GM12892 (cell line): ENCODE data around the gene LBHD1.
A peak's percentile ranks its signal among the peaks of the same experiment; 100 is the strongest.
"Not testable (repeated sequence)": the region's sequence is repeated elsewhere in the genome, so short reads cannot be mapped to it uniquely, and the experiment has no call there.

Experiments
- DNase-seq: peaks from one replicate; pipeline ENCODE4 v3.0.0; 2011; ENCODE audit not compliant: insufficient read length
- FAIRE-seq: peaks from 2 replicates; lab custom pipeline; 2011; peaks lifted over from hg19 to GRCh38; lab: Jason Lieb, UNC
- POLR2A ChIP-seq: IDR thresholded peaks from 2 replicates; pipeline ENCODE4 v1.6.1; 2011; ENCODE audit warnings: low read depth, low read length, control low read depth
- POLR2AphosphoS5 ChIP-seq: IDR thresholded peaks from 2 replicates; pipeline ENCODE4 v1.6.1; 2011; ENCODE audit warnings: low read depth, low read length, control low read depth
- TAF1 ChIP-seq: IDR thresholded peaks from 2 replicates; pipeline ENCODE4 v1.6.1; 2011; ENCODE audit warnings: low read depth, mild to moderate bottlenecking, control low read depth, low read length, borderline replicate concordance

Gene LBHD1

GRCh38 chr11:62689421-62690183 lies 17.5 kb upstream of the LBHD1 start, which contains the start of gene LRRN4CL:
TSS of gene LRRN4CL (minus strand) at chr11:62689530. CDS start at chr11:62688508, 1,022 bp downstream.
- DNase-seq = no peak
- TF ChIP-seq POLR2AphosphoS5 = no peak
- no peak for TF ChIP-seq POLR2A
- no peak for TF ChIP-seq TAF1
- peak; percentile 17 for FAIRE-seq

- no peak for DNase-seq
- TF ChIP-seq POLR2A (no peak), POLR2AphosphoS5 (no peak), TAF1 (no peak)
- no peak for FAIRE-seq
These were observed 16.4 kb upstream of the LBHD1 start for GRCh38 chr11:62688491-62688890.

GRCh38 chr11:62687508-62688396 lies 15.7 kb upstream of the LBHD1 start:
- FAIRE-seq = no peak
- DNase-seq = no peak
- TF ChIP-seq POLR2A (no peak), POLR2AphosphoS5 (no peak), TAF1 (no peak)

- TF ChIP-seq POLR2A = no peak
- TF ChIP-seq POLR2AphosphoS5 = no peak
- no peak for TF ChIP-seq TAF1
- FAIRE-seq = no peak
These were observed 10.5 kb upstream of the LBHD1 start for GRCh38 chr11:62682518-62682917.

DNA sequence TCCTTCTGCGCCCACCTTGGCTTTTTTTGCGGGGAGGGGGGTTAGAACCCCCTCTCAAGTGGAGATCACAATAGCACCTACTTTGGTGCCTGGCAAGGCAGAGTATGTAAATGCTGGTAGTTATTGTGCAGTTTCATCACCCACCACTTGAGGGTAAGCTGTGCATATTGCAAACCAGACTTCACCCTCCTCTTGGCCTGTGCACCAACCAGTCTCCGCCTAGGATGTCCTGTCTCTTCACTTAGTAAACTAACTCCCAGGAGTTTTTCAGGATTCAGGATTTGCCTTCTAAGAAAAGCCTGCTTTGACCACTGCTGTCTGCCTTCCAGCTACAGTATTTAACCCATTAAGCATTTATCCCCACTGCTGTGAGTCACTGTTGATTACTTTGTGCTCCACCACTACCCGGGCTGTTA lies 8.8 kb upstream of the LBHD1 start:
- TF ChIP-seq POLR2AphosphoS5 (no peak), POLR2A (no peak), TAF1 (no peak)
- DNase-seq = no peak
- FAIRE-seq = peak; percentile 85

More at GRCh38 chr11:62682518-62682917, 10.5 kb upstream of the LBHD1 start:
- DNase-seq = no peak

- DNase-seq (peak; percentile 91), FAIRE-seq (peak; percentile 80)
- TF ChIP-seq POLR2A = peak; percentile 91; the same call in 1 of the 2 replicates
- TF ChIP-seq POLR2AphosphoS5 = peak; percentile 93
- TF ChIP-seq TAF1 = peak; percentile 73
These were observed 7.0 kb upstream of the LBHD1 start, which contains the start of gene UBXN1 for GRCh38 chr11:62678770-62679696. TSS of gene UBXN1 (minus strand) at chr11:62679073. CDS start at chr11:62678923, 150 bp downstream.

DNA sequence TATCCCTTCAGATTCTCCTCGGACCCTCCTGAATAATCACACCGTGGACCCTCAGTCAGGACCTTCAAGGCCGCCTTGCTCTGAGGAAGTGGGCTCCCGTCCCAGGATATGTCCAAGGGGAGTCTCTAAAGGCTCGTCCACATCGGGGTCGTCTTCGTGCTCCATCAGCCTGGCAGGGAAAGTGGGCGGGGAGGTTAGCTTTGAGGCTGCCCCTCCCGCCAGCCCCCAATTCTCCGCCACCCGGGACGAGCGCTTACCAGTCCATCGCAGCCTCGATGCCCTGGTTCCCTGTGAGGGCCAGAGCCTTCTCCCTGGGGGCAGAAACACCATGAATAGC lies 6.3 kb upstream of the LBHD1 start:
- TF ChIP-seq POLR2AphosphoS5 = no peak
- TF ChIP-seq POLR2A = no peak
- TF ChIP-seq TAF1 = no peak
- FAIRE-seq (no peak), DNase-seq (no peak)

GRCh38 chr11:62677714-62678113 lies 5.6 kb upstream of the LBHD1 start:
- FAIRE-seq (no peak), DNase-seq (no peak)
- TF ChIP-seq POLR2AphosphoS5 (no peak), POLR2A (no peak), TAF1 (no peak)

DNA sequence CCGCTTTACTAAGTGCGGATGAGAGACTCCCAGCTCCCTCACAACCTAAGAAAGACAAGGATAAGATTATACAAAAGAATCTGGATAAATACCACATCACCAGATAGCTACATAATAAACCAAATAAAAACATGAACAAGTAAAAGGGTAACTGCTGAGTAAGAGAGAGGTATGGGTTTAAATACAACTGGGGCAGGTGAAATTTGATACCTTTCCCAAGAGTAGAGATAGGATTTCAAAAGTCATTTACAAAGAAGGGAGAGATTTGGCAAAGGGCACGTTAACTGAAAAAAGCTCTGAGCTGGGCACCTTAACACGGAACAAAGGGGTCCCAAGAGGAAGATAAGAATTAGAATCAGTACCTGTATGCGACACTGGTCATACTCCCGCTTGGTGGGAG lies 5.1 kb upstream of the LBHD1 start:
- no peak for DNase-seq
- no peak for FAIRE-seq
- TF ChIP-seq POLR2AphosphoS5 (no peak), POLR2A (no peak), TAF1 (no peak)

DNA sequence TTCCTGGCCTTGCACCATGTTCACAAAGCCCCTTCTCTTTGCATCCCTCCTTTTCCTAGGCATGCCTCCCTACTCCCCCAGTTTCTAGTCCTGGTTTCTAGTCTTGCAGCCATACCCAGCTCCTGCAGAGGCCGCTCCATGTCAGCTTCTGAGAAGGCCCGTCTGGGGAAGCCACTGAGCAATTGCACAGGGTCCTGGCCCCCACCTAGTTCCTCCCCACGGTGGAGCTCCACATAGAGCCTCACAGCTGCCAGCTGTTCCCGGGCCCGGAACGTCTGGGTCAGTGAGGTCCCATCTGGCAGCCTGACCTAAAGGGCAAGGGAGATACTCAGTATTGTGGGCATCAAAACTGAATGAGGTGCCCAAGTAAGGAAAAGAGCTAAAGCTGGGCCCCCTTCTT lies 4.6 kb upstream of the LBHD1 start:
- no peak for DNase-seq
- TF ChIP-seq TAF1 = no peak
- TF ChIP-seq POLR2A = no peak
- no peak for FAIRE-seq

DNA sequence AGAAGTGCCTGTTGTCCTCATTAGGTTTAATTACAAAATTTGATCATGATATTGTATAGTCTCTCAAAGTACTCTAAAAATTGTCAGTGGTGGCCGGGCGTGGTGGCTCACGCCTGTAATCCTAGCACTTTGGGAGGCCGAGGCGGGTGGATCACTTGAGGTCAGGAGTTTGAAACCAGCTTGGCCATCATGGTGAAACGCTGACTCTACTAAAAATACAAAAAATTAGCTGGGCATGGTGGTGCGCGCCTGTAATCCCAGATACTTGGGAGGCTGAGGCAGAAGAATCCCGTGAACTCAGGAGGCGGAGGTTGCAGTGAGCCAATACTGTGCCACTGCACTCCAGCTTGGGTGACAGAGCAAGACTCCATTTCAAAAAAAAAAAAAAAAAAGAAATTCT lies 3.3 kb upstream of the LBHD1 start:
- DNase-seq, FAIRE-seq: not testable (repeated sequence)
